Measurements from ENCODE around the gene NUDT14.

NUDT14 gene

GRCh38 chr14:105138551-105139111 lies 42.5 kb downstream of the NUDT14 start:
- no peak overlapping the region for H3K4me3 ChIP-seq (ENCODE audit: low read depth, low read length)
- no peak for DNase-seq (ENCODE audit: low read depth)
- TF ChIP-seq CTCF (IDR thresholded peaks at IDR 0.05; ENCODE audit: low read depth, low read length) (no peak), POLR2A (IDR thresholded peaks at IDR 0.05; ENCODE audit: extremely low read depth, insufficient read length) (no peak), MYC (IDR thresholded peaks at IDR 0.05; ENCODE audit: low read depth, low read length) (no peak), MAX (IDR thresholded peaks at IDR 0.05; ENCODE audit: low read depth, low read length) (no peak)

GRCh38 chr14:105138021-105138541 lies 43.0 kb downstream of the NUDT14 start:
- H3K4me3 ChIP-seq (ENCODE audit: low read depth, low read length), result no peak overlapping the region
- no peak for TF ChIP-seq MYC (IDR thresholded peaks at IDR 0.05; ENCODE audit: low read depth, low read length)
- no peak for TF ChIP-seq CTCF (IDR thresholded peaks at IDR 0.05; ENCODE audit: low read depth, low read length)
- no peak for TF ChIP-seq MAX (IDR thresholded peaks at IDR 0.05; ENCODE audit: low read depth, low read length)
- TF ChIP-seq POLR2A (IDR thresholded peaks at IDR 0.05; ENCODE audit: extremely low read depth, insufficient read length), result no peak
- no peak for DNase-seq (ENCODE audit: low read depth)

- H3K4me3 ChIP-seq (ENCODE audit: low read depth, low read length), result no peak overlapping the region
- TF ChIP-seq MYC (IDR thresholded peaks at IDR 0.05; ENCODE audit: low read depth, low read length) (no peak), CTCF (IDR thresholded peaks at IDR 0.05; ENCODE audit: low read depth, low read length) (no peak), POLR2A (IDR thresholded peaks at IDR 0.05; ENCODE audit: extremely low read depth, insufficient read length) (no peak), MAX (IDR thresholded peaks at IDR 0.05; ENCODE audit: low read depth, low read length) (no peak)
- DNase-seq (ENCODE audit: low read depth), result no peak
These were observed 43.6 kb downstream of the NUDT14 start for GRCh38 chr14:105137481-105138020.

GRCh38 chr14:105136401-105137322 lies 44.5 kb downstream of the NUDT14 start:
- TF ChIP-seq MAX (IDR thresholded peaks at IDR 0.05; ENCODE audit: low read depth, low read length), result no peak
- TF ChIP-seq MYC (IDR thresholded peaks at IDR 0.05; ENCODE audit: low read depth, low read length), result no peak
- no peak for TF ChIP-seq CTCF (IDR thresholded peaks at IDR 0.05; ENCODE audit: low read depth, low read length)
- TF ChIP-seq POLR2A (IDR thresholded peaks at IDR 0.05; ENCODE audit: extremely low read depth, insufficient read length), result no peak
- no peak for DNase-seq (ENCODE audit: low read depth)
- no peak overlapping the region for H3K4me3 ChIP-seq (ENCODE audit: low read depth, low read length)

- no peak overlapping the region for H3K4me3 ChIP-seq (ENCODE audit: low read depth, low read length)
- TF ChIP-seq CTCF (IDR thresholded peaks at IDR 0.05; ENCODE audit: low read depth, low read length), result no peak
- TF ChIP-seq MYC (IDR thresholded peaks at IDR 0.05; ENCODE audit: low read depth, low read length), result no peak
- no peak for TF ChIP-seq MAX (IDR thresholded peaks at IDR 0.05; ENCODE audit: low read depth, low read length)
- TF ChIP-seq POLR2A (IDR thresholded peaks at IDR 0.05; ENCODE audit: extremely low read depth, insufficient read length), result no peak
- no peak for DNase-seq (ENCODE audit: low read depth)
These were observed 45.3 kb downstream of the NUDT14 start for GRCh38 chr14:105135700-105136395.

Data from NB4 (cell line).